GM19023 (cell line): ENCODE data around the gene EPB41L2.
"Not testable (repeated sequence)": the region's sequence is repeated elsewhere in the genome, so short reads cannot be mapped to it uniquely, and the experiment has no call there.

Experiments used
- ATAC-seq: cut with Tn5 transposase; IDR thresholded peaks from one replicate; pipeline ENCODE4 v1.9.1; 2021; ENCODE audit warnings: mild to moderate bottlenecking, moderate library complexity; ENCODE audit not compliant: unreplicated experiment

The EPB41L2 gene

GRCh38 chr6:131005439-131006016, 57.5 kb downstream of the EPB41L2 start:
- ATAC-seq: no peak

GRCh38 chr6:131004936-131005335, 58.1 kb downstream of the EPB41L2 start:
- ATAC-seq: no peak

GRCh38 chr6:131004387-131004755, 58.7 kb downstream of the EPB41L2 start:
- no peak for ATAC-seq

GRCh38 chr6:131003488-131004386, 59.3 kb downstream of the EPB41L2 start:
- ATAC-seq: no peak

GRCh38 chr6:131002661-131002980, 60.4 kb downstream of the EPB41L2 start:
- ATAC-seq: no peak

- no peak for ATAC-seq
Measured at GRCh38 chr6:131001945-131002660, 60.9 kb downstream of the EPB41L2 start.

GRCh38 chr6:131001111-131001736, 61.8 kb downstream of the EPB41L2 start:
- no peak for ATAC-seq

GRCh38 chr6:131000544-131000943, 62.5 kb downstream of the EPB41L2 start:
- ATAC-seq: no peak

GRCh38 chr6:130997061-130997753, 65.8 kb downstream of the EPB41L2 start:
- ATAC-seq: no peak

GRCh38 chr6:130996635-130997034, 66.4 kb downstream of the EPB41L2 start:
- ATAC-seq: no peak

- ATAC-seq: no peak
Measured at GRCh38 chr6:130995783-130996447, 67.1 kb downstream of the EPB41L2 start.

GRCh38 chr6:130994319-130995097, 68.5 kb downstream of the EPB41L2 start:
- no peak for ATAC-seq

GRCh38 chr6:130993292-130993765, 69.7 kb downstream of the EPB41L2 start:
- no peak for ATAC-seq

- ATAC-seq: no peak
Measured at GRCh38 chr6:130991422-130992137, 71.5 kb downstream of the EPB41L2 start.

GRCh38 chr6:130987539-130987938, 75.5 kb downstream of the EPB41L2 start:
- not testable (repeated sequence) for ATAC-seq

GRCh38 chr6:130985115-130985514, 77.9 kb downstream of the EPB41L2 start:
- no peak for ATAC-seq

GRCh38 chr6:130982941-130983456, 80.0 kb downstream of the EPB41L2 start:
- ATAC-seq: no peak

GRCh38 chr6:130982135-130982534, 80.9 kb downstream of the EPB41L2 start:
- no peak for ATAC-seq

- ATAC-seq: no peak
Measured at GRCh38 chr6:130981409-130981808, 81.6 kb downstream of the EPB41L2 start.
